ENCODE results near the gene ASIC3. TPM values are rescaled to one million over a fixed set of nuclear protein-coding genes. Genes with fewer than 3 reads are reported as not detected.
"Not testable (repeated sequence)": the region's sequence is repeated elsewhere in the genome, so short reads cannot be mapped to it uniquely, and the experiment has no call there.

ASIC3 gene
- total and polyA plus RNA-seq, 2 donors (not counting 3 experiments of a cell fraction or from before 2014, with no cell fraction given), result 0.69 to 0.70 TPM

DNA sequence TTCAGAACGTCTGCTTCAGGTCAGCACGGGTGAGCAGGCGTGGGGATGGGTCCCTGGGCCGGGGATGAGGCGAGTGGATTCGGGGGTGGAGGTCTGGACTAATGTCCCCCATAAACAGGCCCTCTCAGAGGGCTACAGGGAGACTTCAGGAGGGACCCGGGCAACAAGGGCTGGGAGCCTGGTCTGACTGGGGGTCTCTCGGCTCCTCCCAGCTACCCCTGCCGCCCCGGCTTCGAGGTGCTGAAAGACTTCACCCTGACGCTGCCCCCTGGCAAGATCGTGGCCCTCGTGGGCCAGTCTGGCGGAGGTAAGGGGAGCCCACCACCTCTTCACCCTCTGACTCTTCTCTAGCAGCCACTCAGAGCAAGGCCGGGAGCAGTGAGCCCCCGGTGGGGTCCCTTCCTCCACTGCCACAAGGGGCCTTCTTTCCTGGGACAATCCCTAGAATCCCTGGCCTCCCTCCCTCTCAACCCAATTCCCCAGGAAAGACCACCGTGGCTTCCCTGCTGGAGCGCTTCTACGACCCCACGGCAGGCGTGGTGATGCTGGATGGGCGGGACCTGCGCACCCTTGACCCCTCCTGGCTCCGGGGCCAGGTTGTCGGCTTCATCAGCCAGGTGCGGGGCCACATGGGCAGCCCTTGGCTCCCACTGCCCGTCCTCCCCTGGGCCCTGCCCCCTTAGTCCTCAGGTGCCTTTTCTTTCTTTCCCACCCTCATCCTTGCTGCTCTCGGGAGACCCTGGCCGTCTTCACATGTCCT, 7.5 kb upstream of the ASIC3 start:
- ChIA-PET CTCF (interaction anchor here (1.0 kb wide), 1 partner anchor 22 kb away, joined by 3 read pairs; no protein-coding TSS in a partner anchor), POLR2A (interaction anchor here (1.1 kb wide), 1 partner anchor 10 kb away, joined by 3 read pairs; no protein-coding TSS in a partner anchor)
- TF ChIP-seq JUN (IDR thresholded peaks at IDR 0.05; ENCODE audit: borderline replicate concordance, insufficient read depth, insufficient read length, low read depth), result no peak
- no peak for TF ChIP-seq EZH2 (IDR thresholded peaks at IDR 0.05; ENCODE audit: borderline replicate concordance, low read depth, low read length, severe bottlenecking)
- TF ChIP-seq MYC (IDR thresholded peaks at IDR 0.05; ENCODE audit: low read depth, low read length), result no peak
- TF ChIP-seq POLR2A (IDR thresholded peaks at IDR 0.05; ENCODE audit: low read depth, low read length), result no peak
- TF ChIP-seq FOS (IDR thresholded peaks at IDR 0.05; ENCODE audit: borderline replicate concordance, insufficient read depth, low read length), result no peak
- no peak for TF ChIP-seq GATA2 (IDR thresholded peaks at IDR 0.05; ENCODE audit: insufficient read depth, insufficient read length, low read depth, low read length)
- no peak for TF ChIP-seq POLR2AphosphoS5 (IDR thresholded peaks at IDR 0.05; ENCODE audit: insufficient read depth, low read depth, low read length)
- TF ChIP-seq, protein P1, sequence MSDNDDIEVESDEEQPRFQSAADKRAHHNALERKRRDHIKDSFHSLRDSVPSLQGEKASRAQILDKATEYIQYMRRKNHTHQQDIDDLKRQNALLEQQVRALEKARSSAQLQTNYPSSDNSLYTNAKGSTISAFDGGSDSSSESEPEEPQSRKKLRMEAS (IDR thresholded peaks at IDR 0.05; ENCODE audit: insufficient read depth, insufficient read length), result no peak
- TF ChIP-seq, protein P2, sequence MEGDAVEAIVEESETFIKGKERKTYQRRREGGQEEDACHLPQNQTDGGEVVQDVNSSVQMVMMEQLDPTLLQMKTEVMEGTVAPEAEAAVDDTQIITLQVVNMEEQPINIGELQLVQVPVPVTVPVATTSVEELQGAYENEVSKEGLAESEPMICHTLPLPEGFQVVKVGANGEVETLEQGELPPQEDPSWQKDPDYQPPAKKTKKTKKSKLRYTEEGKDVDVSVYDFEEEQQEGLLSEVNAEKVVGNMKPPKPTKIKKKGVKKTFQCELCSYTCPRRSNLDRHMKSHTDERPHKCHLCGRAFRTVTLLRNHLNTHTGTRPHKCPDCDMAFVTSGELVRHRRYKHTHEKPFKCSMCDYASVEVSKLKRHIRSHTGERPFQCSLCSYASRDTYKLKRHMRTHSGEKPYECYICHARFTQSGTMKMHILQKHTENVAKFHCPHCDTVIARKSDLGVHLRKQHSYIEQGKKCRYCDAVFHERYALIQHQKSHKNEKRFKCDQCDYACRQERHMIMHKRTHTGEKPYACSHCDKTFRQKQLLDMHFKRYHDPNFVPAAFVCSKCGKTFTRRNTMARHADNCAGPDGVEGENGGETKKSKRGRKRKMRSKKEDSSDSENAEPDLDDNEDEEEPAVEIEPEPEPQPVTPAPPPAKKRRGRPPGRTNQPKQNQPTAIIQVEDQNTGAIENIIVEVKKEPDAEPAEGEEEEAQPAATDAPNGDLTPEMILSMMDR (IDR thresholded peaks at IDR 0.05; ENCODE audit: extremely low read depth in 1 of 2, insufficient read depth in 1 of 2, low read depth in 1 of 2, low read length in 2 of 2), result no peak
- no peak overlapping the region for H2AFZ ChIP-seq (ENCODE audit: low read depth, low read length)
- dilution Hi-C loops (cut with MboI; ENCODE audit: extremely low pct_ligation_motif_present, low sequenced_read_pairs), result no loop called here
- FAIRE-seq (no peak), DNase-seq (ENCODE audit: low read depth, low spot score) (no peak)
- no peaks in the 10 kb centered on the region for H3K9me1 ChIP-seq (replicated peaks; ENCODE audit: control insufficient read depth, extremely low read depth, insufficient read depth, low read length)
- no peak overlapping the region for H3K9ac ChIP-seq (replicated peaks; ENCODE audit: extremely low read depth, insufficient read depth, low read length)
- H3K27ac ChIP-seq (ENCODE audit: insufficient read depth, low read depth, low read length), result no peak overlapping the region
- H3K4me2 ChIP-seq (ENCODE audit: insufficient read depth, low read length), result no peak overlapping the region
- H3K9me3 ChIP-seq (replicated peaks; ENCODE audit: control insufficient read depth, insufficient read depth, low read length), result no peaks in the 10 kb centered on the region
- intact Hi-C loops (cut with micrococcal nuclease), result no loop called here
- H3K27me3 ChIP-seq (ENCODE audit: control insufficient read depth in 2 of 2, insufficient read depth in 2 of 2, low read length in 2 of 2), result no peaks in the 10 kb centered on the region
- no peaks in the 10 kb centered on the region for H3K79me2 ChIP-seq (ENCODE audit: control insufficient read depth, insufficient read depth, low read length)
- H3K4me1 ChIP-seq (ENCODE audit: control insufficient read depth, extremely low read depth, insufficient read depth, low read length), result peaks cover 20% of the 10 kb centered on the region
- no peaks in the 10 kb centered on the region for H4K20me1 ChIP-seq (replicated peaks; ENCODE audit: control insufficient read depth, extremely low read depth, insufficient read depth, low read length)
- H3K4me3 ChIP-seq (replicated peaks in 1 of 3; ENCODE audit: insufficient read depth in 1 of 3, low read depth in 1 of 3, low read length in 3 of 3), result no peak overlapping the region
- peaks cover 0 to 6% of the 10 kb centered on the region in 2 experiments for H3K36me3 ChIP-seq (ENCODE audit: control insufficient read depth in 2 of 2, extremely low read depth in 1 of 2, insufficient read depth in 2 of 2, low read length in 2 of 2)
- no TSS peak for BruUV-seq (replicated peaks)

DNA sequence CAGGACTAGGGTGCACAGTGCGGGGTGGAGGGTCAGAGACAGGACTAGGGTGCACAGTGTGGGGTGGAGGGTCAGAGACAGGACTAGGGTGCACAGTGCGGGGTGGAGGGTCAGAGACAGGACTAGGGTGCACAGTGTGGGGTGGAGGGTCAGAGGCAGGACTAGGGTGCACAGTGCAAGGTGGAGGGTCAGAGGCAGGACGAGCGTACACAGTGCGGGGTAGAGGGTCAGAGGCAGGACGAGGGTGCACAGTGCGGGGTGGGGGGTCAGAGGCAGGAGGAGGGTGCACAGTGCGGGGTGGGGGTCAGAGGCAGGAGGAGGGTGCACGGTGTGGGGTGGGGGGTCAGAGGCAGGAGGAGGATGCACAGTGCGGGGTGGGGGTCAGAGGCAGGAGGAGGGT, 4.9 kb upstream of the ASIC3 start:
- H3K9me3 ChIP-seq (replicated peaks; ENCODE audit: control insufficient read depth, insufficient read depth, low read length); DNase-seq (ENCODE audit: low read depth, low spot score); dilution Hi-C loops (cut with MboI; ENCODE audit: extremely low pct_ligation_motif_present, low sequenced_read_pairs); BruUV-seq (replicated peaks); H2AFZ ChIP-seq (ENCODE audit: low read depth, low read length); CTCF ChIA-PET; POLR2A ChIA-PET; H3K36me3 ChIP-seq (ENCODE audit: control insufficient read depth in 2 of 2, extremely low read depth in 1 of 2, insufficient read depth in 2 of 2, low read length in 2 of 2); H3K4me3 ChIP-seq (replicated peaks in 1 of 3; ENCODE audit: insufficient read depth in 1 of 3, low read depth in 1 of 3, low read length in 3 of 3); H3K27me3 ChIP-seq (ENCODE audit: control insufficient read depth in 2 of 2, insufficient read depth in 2 of 2, low read length in 2 of 2); H4K20me1 ChIP-seq (replicated peaks; ENCODE audit: control insufficient read depth, extremely low read depth, insufficient read depth, low read length); H3K9me1 ChIP-seq (replicated peaks; ENCODE audit: control insufficient read depth, extremely low read depth, insufficient read depth, low read length); H3K79me2 ChIP-seq (ENCODE audit: control insufficient read depth, insufficient read depth, low read length); intact Hi-C loops (cut with micrococcal nuclease); H3K9ac ChIP-seq (replicated peaks; ENCODE audit: extremely low read depth, insufficient read depth, low read length); H3K4me2 ChIP-seq (ENCODE audit: insufficient read depth, low read length); FAIRE-seq; H3K27ac ChIP-seq (ENCODE audit: insufficient read depth, low read depth, low read length): not testable (repeated sequence)
- peaks cover 19% of the 10 kb centered on the region for H3K4me1 ChIP-seq (ENCODE audit: control insufficient read depth, extremely low read depth, insufficient read depth, low read length)

All from endothelial cell of umbilical vein (primary cell).